ENCODE data around the gene ACAA1. TPM values are rescaled to one million over a fixed set of nuclear protein-coding genes. Genes with fewer than 3 reads are reported as not detected.

Gene ACAA1
- total RNA-seq, 2 experiments from 2014 or later = 55.5 to 57.7 TPM

- no peak for DNase-seq
- Mint-ChIP-seq H3K9me3 (no peaks in the 10 kb centered on the region), H3K27ac (no peak overlapping the region), H3K4me3 (no peak overlapping the region), H3K36me3 (peaks cover 28% of the 10 kb centered on the region), H3K27me3 (no peaks in the 10 kb centered on the region), H3K4me1 (ENCODE audit: low read depth) (no peaks in the 10 kb centered on the region)
- ChIA-PET CTCF (interaction anchor here (1.4 kb wide), 1 partner anchor 176 kb away, joined by 4 read pairs; no protein-coding TSS in a partner anchor), POLR2A (no interaction called here)
- intact Hi-C loops (cut with micrococcal nuclease) = no loop called here
Measured at GRCh38 chr3:38121832-38122461, 15.0 kb downstream of the ACAA1 start.

- Mint-ChIP-seq H3K4me3 (no peak overlapping the region), H3K27ac (no peak overlapping the region), H3K27me3 (no peaks in the 10 kb centered on the region), H3K9me3 (no peaks in the 10 kb centered on the region), H3K36me3 (peaks cover 28% of the 10 kb centered on the region), H3K4me1 (ENCODE audit: low read depth) (no peaks in the 10 kb centered on the region)
- DNase-seq = no peak
- ChIA-PET POLR2A (no interaction called here), CTCF (interaction anchor here (1.4 kb wide), 1 partner anchor 177 kb away, joined by 4 read pairs; no protein-coding TSS in a partner anchor)
- intact Hi-C loops (cut with micrococcal nuclease) = no loop called here
Measured at GRCh38 chr3:38121451-38121831, 15.5 kb downstream of the ACAA1 start.

GRCh38 chr3:38120693-38121450 lies 16.1 kb downstream of the ACAA1 start:
- Mint-ChIP-seq H3K4me1 (ENCODE audit: low read depth) (no peaks in the 10 kb centered on the region), H3K36me3 (peaks cover 28% of the 10 kb centered on the region), H3K27ac (no peak overlapping the region), H3K9me3 (no peaks in the 10 kb centered on the region), H3K27me3 (no peaks in the 10 kb centered on the region), H3K4me3 (no peak overlapping the region)
- ChIA-PET POLR2A (no interaction called here), CTCF (interaction anchor here (1.0 to 5.2 kb wide), 3 partner anchors 177 to 359 kb away, joined by 3 to 41 read pairs (median 4); partner anchors contain the start of gene XYLB)
- no peak for DNase-seq
- intact Hi-C loops (cut with micrococcal nuclease) = no loop called here

- ChIA-PET CTCF (interaction anchor here (0.8 to 5.2 kb wide), 3 partner anchors 72 to 360 kb away, joined by 3 to 41 read pairs (median 3); partner anchors contain the start of gene XYLB), POLR2A (no interaction called here)
- Mint-ChIP-seq H3K36me3 (peaks cover 21% of the 10 kb centered on the region), H3K9me3 (no peaks in the 10 kb centered on the region), H3K27ac (no peak overlapping the region), H3K4me1 (ENCODE audit: low read depth) (no peaks in the 10 kb centered on the region), H3K27me3 (no peaks in the 10 kb centered on the region), H3K4me3 (no peak overlapping the region)
- intact Hi-C loops (cut with micrococcal nuclease) = loop anchor here (5.0 to 10.0 kb wide), 3 partner anchors 145 to 357 kb away; partner anchors contain the start of gene XYLB
- no peak for DNase-seq
Measured at GRCh38 chr3:38119821-38120692, 16.9 kb downstream of the ACAA1 start.

- H3K9me3 Mint-ChIP-seq = no peaks in the 10 kb centered on the region
- H3K4me3 Mint-ChIP-seq = no peak overlapping the region
- intact Hi-C loops (cut with micrococcal nuclease) = loop anchor here (5.0 to 10.0 kb wide), 3 partner anchors 144 to 358 kb away; partner anchors contain the start of gene XYLB
- H3K27ac Mint-ChIP-seq = no peak overlapping the region
- no peaks in the 10 kb centered on the region for H3K27me3 Mint-ChIP-seq
- POLR2A ChIA-PET = no interaction called here
- peaks cover 17% of the 10 kb centered on the region for H3K36me3 Mint-ChIP-seq
- no peak for DNase-seq
- CTCF ChIA-PET = interaction anchor here (0.7 to 5.2 kb wide), 5 partner anchors 162 to 377 kb away, joined by 3 to 41 read pairs (median 3); partner anchors contain the start of genes EXOG and XYLB
- no peaks in the 10 kb centered on the region for H3K4me1 Mint-ChIP-seq (ENCODE audit: low read depth)
Measured at GRCh38 chr3:38119248-38119544, 17.7 kb downstream of the ACAA1 start.

- no peak overlapping the region for H3K27ac Mint-ChIP-seq
- intact Hi-C loops (cut with micrococcal nuclease) = loop anchor here (5.0 to 10.0 kb wide), 3 partner anchors 144 to 359 kb away; partner anchors contain the start of gene XYLB
- peaks cover 17% of the 10 kb centered on the region for H3K36me3 Mint-ChIP-seq
- no peaks in the 10 kb centered on the region for H3K27me3 Mint-ChIP-seq
- CTCF ChIA-PET = interaction anchor here (0.6 to 5.2 kb wide), 17 partner anchors 9 to 403 kb away, joined by 3 to 41 read pairs (median 3); partner anchors contain the start of genes ACAA1, EXOG and XYLB
- no peak for DNase-seq
- no peaks in the 10 kb centered on the region for H3K4me1 Mint-ChIP-seq (ENCODE audit: low read depth)
- H3K9me3 Mint-ChIP-seq = no peaks in the 10 kb centered on the region
- POLR2A ChIA-PET = interaction anchor here (1.0 kb wide), 1 partner anchor 337 kb away, joined by 3 read pairs; no protein-coding TSS in a partner anchor
- H3K4me3 Mint-ChIP-seq = no peak overlapping the region
Measured at GRCh38 chr3:38118421-38119247, 18.3 kb downstream of the ACAA1 start.

- no peak overlapping the region for H3K27ac Mint-ChIP-seq
- intact Hi-C loops (cut with micrococcal nuclease) = loop anchor here (5.0 to 10.0 kb wide), 3 partner anchors 143 to 359 kb away; partner anchors contain the start of gene XYLB
- H3K36me3 Mint-ChIP-seq = peaks cover 13% of the 10 kb centered on the region
- no peaks in the 10 kb centered on the region for H3K9me3 Mint-ChIP-seq
- no peaks in the 10 kb centered on the region for H3K4me1 Mint-ChIP-seq (ENCODE audit: low read depth)
- ChIA-PET POLR2A (interaction anchor here (0.5 to 1.0 kb wide), 2 partner anchors 338 to 933 kb away, joined by 3 read pairs; no protein-coding TSS in a partner anchor), CTCF (interaction anchor here (0.6 to 5.2 kb wide), 22 partner anchors 8 to 404 kb away, joined by 3 to 41 read pairs (median 3); partner anchors contain the start of genes ACAA1, EXOG and XYLB)
- peak; percentile 85 for DNase-seq
- no peaks in the 10 kb centered on the region for H3K27me3 Mint-ChIP-seq
- no peak overlapping the region for H3K4me3 Mint-ChIP-seq
Measured at GRCh38 chr3:38117748-38118420, 19.0 kb downstream of the ACAA1 start.

GRCh38 chr3:38117163-38117716 lies 19.7 kb downstream of the ACAA1 start:
- POLR2A ChIA-PET = interaction anchor here (1.0 kb wide), 1 partner anchor 339 kb away, joined by 3 read pairs; no protein-coding TSS in a partner anchor
- Mint-ChIP-seq H3K4me3 (no peak overlapping the region), H3K27me3 (no peaks in the 10 kb centered on the region), H3K4me1 (ENCODE audit: low read depth) (no peaks in the 10 kb centered on the region), H3K36me3 (peaks cover 12% of the 10 kb centered on the region), H3K27ac (no peak overlapping the region), H3K9me3 (no peaks in the 10 kb centered on the region)
- CTCF ChIA-PET = interaction anchor here (0.6 to 5.2 kb wide), 17 partner anchors 20 to 404 kb away, joined by 3 to 41 read pairs (median 3); partner anchors contain the start of genes ACAA1 and XYLB
- DNase-seq = no peak
- intact Hi-C loops (cut with micrococcal nuclease) = loop anchor here (5.0 to 10.0 kb wide), 3 partner anchors 142 to 360 kb away; partner anchors contain the start of gene XYLB

- H3K4me3 Mint-ChIP-seq = no peak overlapping the region
- peaks cover 8% of the 10 kb centered on the region for H3K36me3 Mint-ChIP-seq
- intact Hi-C loops (cut with micrococcal nuclease) = loop anchor here (5.0 to 10.0 kb wide), 3 partner anchors 142 to 361 kb away; partner anchors contain the start of gene XYLB
- H3K9me3 Mint-ChIP-seq = no peaks in the 10 kb centered on the region
- CTCF ChIA-PET = interaction anchor here (0.6 to 5.2 kb wide), 11 partner anchors 8 to 405 kb away, joined by 3 to 41 read pairs (median 3); partner anchors contain the start of gene XYLB
- H3K27me3 Mint-ChIP-seq = no peaks in the 10 kb centered on the region
- no peak overlapping the region for H3K27ac Mint-ChIP-seq
- DNase-seq = no peak
- H3K4me1 Mint-ChIP-seq (ENCODE audit: low read depth) = no peaks in the 10 kb centered on the region
- POLR2A ChIA-PET = no interaction called here
Measured at GRCh38 chr3:38116471-38117162, 20.3 kb downstream of the ACAA1 start.
